ENCODE results near the gene ANKRD53.
"Not testable (repeated sequence)": the region's sequence is repeated elsewhere in the genome, so short reads cannot be mapped to it uniquely, and the experiment has no call there.

ANKRD53 gene

GRCh38 chr2:71019989-71020388 is 41.6 kb downstream of the ANKRD53 start:
- DNase-seq (ENCODE audit: low read depth): not testable (repeated sequence)

GRCh38 chr2:71021394-71021793 is 43.0 kb downstream of the ANKRD53 start:
- DNase-seq (ENCODE audit: low read depth): not testable (repeated sequence)

- DNase-seq (ENCODE audit: low read depth): not testable (repeated sequence)
These were observed 45.3 kb downstream of the ANKRD53 start for GRCh38 chr2:71023553-71024243.

All from non-pigmented ciliary epithelial cell (primary cell).